Loucy (cell line): ENCODE data around the gene CACNA1H.
"Not testable (repeated sequence)": the region's sequence is repeated elsewhere in the genome, so short reads cannot be mapped to it uniquely, and the experiment has no call there.

Experiments
- EZH2phosphoT487 ChIP-seq: fragments of 200-600 bp; IDR thresholded peaks from 2 replicates; pipeline ENCODE4 v1.6.1; 2018; ENCODE audit warnings: antibody characterized with exemption, mild to moderate bottlenecking, moderate library complexity, borderline replicate concordance
- TF ChIP-seq, protein P1 (sequence below): fragments of 200-600 bp; sonication (generic); conservative IDR thresholded peaks from 2 replicates; pipeline ENCODE4 v1.5.1; 2014; ENCODE audit warnings: mild to moderate bottlenecking, antibody characterized with exemption, low read length

DNA sequence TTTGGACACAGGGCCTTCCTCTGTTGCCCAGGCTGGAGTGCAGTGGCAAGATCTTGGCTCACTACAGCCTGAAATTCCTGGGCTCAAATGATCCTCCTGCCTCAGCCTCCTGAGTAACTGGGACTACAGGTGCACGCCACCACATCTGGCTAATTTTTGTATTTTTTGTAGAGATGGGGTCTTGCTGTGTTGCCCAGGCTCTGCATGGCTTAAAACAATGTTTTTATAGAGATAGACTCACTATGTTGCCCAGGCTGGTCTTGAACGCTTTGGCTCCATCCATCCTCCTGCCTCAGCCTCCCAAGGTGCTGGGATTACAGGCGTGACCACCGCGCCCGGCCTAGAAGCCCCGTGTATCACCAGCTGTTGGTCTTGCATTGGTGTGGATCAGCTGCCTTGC, 116.5 kb downstream of the CACNA1H start:
- TF ChIP-seq, protein P1, sequence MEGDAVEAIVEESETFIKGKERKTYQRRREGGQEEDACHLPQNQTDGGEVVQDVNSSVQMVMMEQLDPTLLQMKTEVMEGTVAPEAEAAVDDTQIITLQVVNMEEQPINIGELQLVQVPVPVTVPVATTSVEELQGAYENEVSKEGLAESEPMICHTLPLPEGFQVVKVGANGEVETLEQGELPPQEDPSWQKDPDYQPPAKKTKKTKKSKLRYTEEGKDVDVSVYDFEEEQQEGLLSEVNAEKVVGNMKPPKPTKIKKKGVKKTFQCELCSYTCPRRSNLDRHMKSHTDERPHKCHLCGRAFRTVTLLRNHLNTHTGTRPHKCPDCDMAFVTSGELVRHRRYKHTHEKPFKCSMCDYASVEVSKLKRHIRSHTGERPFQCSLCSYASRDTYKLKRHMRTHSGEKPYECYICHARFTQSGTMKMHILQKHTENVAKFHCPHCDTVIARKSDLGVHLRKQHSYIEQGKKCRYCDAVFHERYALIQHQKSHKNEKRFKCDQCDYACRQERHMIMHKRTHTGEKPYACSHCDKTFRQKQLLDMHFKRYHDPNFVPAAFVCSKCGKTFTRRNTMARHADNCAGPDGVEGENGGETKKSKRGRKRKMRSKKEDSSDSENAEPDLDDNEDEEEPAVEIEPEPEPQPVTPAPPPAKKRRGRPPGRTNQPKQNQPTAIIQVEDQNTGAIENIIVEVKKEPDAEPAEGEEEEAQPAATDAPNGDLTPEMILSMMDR: not testable (repeated sequence)
- TF ChIP-seq EZH2phosphoT487: not testable (repeated sequence)
